GM18870 (cell line): Measurements from ENCODE around the gene GLRX5.
"Not testable (repeated sequence)": the region's sequence is repeated elsewhere in the genome, so short reads cannot be mapped to it uniquely, and the experiment has no call there.

Experiments used
- ATAC-seq: cut with Tn5 transposase; IDR thresholded peaks from one replicate; pipeline ENCODE4 v1.9.1; 2021; ENCODE audit warnings: moderate library complexity; ENCODE audit not compliant: unreplicated experiment

Gene GLRX5

DNA sequence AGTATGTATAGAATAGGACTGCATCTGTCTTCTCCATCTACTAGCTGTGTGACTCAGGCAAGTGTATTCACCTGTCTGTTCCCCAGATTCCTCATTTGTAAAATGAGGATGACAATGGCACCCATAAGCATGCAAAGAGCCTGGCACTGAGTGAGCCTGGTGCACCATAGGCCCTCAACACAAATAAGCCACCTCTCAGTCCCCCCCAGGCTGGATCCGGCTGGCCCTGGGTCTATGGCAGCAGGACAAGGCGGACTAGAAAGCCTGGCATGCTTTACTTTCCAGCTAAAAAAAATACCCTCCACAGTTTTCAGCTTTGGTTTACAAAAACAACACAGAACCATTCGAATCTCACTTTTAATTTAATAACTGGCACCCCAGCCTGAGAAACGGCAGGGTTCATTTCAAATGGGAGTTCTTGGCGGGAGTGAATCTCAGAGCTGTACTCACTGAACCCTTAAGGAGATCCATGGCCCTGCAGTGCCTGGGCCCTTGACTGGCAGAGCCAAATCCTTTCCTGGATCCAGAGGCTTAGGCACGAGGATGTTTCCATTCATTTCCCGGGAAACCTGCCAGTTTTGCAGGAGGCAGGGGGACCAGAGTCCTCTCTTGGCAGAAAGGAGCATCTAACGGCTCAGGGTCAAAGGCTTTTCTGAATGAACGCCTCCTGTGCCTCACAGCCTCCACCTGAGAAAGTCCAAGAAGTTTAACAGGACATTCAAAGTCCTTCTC lies 36.1 kb upstream of the GLRX5 start:
- no peak for ATAC-seq

DNA sequence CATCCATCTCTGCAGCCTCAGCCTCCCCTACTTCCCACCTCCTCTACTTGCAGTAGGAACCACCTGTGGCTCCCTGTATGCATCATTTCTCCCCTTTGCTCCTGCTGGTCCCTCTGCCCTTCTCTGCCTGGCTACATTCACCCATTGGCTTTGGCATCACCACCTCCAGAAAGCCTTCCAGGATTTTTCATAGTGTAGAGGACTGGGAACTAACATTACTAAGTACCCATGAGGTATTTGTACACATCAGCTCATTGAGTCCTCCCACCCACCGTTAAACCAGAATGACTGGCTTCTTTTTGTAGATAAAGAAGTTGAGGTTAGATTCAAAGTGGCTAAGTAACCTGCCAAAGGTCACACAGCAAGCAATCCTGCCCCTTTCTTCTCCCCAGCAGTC lies 35.5 kb upstream of the GLRX5 start:
- ATAC-seq, result no peak

DNA sequence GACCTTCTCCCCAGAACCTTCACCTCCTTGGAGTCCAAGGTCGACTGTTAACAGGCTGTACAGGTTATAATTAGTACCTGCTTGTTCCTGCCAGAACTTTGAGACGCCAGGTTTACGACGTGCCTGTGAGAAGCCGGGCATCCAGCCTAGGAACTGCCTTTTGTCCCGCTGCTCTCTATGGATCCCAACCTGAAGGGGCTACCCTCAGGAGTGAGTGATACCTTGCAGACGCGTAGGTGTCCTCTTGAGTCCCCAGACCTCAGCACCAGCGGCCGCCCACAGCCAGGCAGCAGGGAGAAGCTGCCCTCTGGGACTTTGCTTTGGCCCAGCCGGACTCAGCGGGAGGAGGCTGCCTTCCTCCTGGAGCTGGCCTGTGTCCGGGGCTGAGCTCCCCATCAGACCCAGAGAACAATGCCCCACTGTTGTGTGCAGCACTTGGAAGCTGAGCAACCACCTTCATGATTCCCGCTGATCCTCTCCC lies 34.6 kb upstream of the GLRX5 start:
- no peak for ATAC-seq

DNA sequence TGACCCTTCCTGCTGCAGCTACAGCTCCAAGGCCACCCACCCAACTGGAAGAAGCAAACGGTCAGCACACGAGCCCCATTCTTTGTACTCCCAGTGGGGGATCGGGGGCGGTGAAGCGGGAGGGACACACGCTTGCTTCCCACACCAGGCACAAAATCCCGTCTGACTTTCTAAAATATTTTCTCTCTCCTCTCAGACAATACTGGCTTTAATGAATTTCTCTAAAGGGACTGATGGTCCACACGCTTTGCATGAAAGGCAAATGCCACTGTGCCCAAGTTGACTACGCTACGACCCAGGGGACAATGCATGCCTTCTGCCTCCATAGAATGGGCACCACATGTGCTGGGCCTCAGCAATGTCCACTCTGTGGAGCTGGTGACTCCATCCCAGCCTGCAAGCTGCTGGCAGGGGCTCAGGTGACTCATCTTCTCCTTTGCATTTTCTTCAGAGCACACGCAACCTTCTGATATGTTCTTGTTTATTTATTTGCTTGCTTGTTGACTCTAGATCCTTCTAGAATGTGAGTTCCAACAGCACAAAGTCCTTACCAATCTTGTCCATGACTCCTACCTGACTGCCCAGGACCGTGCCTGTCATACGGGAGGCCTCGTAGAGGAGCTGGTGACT lies 34.0 kb upstream of the GLRX5 start:
- ATAC-seq, result no peak

DNA sequence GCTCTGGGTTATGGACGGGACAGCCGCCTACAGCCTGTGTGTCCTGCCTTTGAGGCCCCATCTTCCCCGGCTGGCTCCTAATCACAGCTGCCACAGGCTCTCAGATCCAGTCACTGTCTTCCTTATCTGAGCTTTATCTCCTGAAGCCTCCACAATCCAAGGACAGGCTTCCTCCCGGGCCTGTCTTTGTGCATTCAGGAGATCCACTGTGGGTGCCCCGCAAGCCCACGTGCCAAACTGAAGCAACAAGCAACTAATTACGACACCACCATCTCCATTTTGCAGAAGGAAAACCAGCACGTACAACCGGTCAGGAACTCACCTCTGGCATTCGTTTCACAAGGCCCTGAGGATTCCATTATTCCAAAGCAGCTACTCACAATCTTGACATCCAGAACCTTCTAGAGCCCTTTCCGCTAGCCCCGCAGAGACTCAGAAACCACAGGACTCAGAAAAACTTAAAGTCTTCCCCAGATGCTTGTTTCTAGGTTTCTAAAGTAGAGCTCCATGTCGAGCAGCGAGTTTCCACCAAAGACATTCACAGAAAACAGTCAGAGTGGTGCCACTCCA lies 32.4 kb upstream of the GLRX5 start:
- ATAC-seq, result no peak

DNA sequence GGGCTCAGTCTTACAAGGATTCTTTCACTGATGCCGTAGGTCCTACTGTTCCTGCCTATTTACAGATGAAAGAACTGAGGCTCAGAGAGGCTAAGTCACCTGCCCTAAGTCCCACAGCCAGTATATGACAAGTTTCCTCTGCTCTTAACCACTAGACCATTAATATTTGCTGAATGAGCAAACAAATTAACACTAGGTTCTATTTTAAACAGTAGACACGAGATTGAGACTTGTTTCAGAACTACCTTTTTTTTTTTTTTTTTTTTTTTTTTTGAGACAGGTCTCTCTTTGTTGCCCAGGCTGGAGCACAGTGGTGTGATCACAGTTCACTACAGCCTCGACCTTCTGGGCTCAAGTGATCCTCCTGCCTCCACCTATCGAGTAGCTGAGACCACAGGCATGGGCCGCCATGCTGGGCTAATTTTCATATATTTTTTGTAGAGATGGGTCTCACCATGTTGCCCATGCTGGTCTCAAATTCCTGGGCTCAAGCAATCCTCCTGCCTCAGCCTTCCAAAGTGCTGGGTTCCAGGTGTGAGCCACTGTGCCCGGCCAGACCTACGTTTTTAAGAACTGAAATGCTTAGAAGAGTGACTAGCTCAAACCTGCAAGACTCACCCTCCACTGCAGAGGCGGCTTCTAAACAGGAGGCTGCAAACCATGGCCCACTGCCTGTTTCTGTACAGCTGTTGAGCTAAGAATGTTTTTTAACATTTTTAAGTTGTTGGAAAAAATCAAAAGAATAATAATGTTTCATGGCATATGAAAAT lies 31.3 kb upstream of the GLRX5 start:
- ATAC-seq, result peak; percentile 67

DNA sequence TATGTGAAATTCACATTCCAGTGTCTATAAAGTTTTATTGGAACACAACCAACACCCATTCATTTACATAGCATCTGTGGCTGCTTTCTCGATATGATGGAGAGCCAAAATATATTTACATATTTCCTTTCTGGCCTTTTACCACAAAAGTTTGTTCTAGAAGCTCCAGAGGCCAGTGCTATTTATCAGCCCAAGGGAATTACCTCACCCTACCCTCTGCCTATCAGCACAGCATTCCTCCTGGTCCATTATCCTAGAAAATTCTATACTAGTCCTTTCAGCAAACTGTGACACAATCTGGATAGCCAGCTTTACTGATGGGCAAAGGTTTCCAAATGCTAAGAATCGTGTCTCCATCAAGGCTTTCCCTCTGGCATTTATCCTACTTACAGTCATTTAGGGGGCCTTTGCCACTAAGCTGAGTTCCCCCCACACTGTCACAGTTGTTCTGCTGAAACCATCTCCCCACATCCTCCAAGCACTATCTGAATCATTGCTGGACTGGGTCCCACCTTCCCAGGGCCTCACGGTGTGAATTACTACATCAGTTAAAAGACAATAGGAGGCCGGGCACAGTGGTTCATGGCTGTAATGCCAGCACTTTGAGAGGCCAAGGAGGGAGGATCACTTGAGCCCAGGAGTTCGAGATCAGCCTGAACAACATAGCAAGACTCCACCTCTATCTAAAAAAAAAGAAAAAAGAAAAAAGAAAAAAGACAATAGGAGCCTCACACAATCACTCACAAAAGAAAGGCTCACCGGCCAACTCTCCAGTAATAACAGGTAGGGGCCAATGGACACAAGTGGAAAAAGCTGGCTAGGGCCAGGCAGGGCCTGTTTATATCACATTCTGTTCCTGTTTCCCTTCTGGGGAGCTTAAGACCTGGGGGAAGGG lies 30.5 kb upstream of the GLRX5 start:
- ATAC-seq, result no peak

DNA sequence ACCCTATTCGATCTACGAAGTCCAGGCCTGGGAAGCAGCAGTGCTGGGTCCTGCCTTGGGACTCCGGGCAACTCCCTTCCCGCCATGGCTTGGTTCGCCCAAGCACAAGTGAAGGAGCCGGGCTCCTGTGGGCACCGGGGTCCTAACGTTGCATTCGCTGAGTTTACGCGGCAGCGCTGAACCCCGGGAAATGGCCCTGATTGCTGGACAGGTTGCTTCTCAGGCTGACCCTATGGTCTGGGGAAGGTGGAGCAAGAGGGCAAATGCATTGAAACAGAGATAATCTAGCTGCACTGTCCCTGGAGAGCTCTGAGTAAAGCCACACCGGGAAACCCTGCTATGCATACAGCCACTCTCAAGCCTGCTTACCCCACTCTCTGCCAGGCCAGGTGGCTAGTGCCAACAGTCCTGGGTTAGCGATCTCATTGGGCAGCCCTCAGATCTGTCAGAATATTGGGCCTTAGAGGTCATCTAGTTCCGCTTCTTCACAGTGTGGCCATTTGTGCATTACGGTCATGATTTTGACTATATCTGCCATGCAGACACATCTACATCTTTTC lies 29.7 kb upstream of the GLRX5 start:
- ATAC-seq, result no peak

DNA sequence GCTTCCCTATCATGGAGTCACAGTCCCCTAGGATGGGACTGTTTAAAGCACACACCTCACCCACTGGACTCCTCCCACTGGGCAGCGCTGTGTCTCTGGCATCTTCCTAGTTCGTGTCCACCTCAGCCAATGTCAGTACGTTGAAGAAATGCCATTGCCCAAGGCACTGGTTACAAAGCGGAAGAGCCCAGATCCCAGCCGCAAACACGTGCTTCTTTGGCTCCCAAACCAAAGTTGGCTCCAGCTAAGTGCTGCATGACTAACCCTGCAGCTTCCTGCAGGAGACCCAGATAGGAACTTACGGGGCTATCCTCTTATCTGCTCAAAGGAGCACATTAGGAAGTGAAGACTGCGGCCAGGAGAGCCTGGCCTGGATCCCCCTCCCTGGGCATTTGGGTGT lies 27.7 kb upstream of the GLRX5 start:
- no peak for ATAC-seq

DNA sequence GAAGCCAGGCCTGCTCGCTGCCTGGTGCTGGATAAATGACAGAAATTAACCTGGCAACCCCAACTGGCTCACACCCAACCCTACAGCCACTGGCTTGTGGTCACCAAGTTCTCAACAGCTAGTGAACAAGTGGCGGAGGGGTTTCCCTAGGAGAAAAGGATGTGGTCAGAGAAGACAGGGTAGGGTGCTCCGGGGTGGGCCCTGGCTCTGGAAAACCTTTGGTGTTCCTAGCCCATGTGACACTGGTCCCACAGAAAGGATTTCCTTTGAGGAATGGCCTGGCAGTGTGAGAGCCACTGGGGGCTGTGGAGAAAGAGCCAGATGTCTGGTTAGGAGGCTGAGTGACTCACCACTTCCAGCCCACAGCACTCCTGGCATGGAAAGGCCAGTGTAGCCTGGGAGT lies 27.1 kb upstream of the GLRX5 start:
- ATAC-seq, result no peak

DNA sequence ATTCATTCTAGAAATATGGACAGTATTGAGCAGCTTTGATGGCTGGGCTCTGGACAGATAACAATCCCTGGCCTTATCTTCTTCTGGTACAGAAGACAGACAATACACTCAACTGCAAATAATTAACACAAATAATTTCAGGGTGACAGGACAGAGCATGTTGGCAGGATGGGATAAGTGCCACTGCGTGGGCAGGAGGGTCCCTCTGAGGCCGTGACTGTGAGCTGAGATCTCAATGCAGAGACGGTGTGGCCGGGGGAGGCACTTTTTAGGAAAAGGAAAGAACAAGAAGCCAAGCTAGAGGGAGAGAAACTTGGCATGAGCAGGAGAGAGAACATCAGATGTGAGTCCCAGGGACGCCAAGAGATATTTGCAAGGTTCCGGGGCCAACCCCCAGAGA lies 26.5 kb upstream of the GLRX5 start:
- no peak for ATAC-seq

DNA sequence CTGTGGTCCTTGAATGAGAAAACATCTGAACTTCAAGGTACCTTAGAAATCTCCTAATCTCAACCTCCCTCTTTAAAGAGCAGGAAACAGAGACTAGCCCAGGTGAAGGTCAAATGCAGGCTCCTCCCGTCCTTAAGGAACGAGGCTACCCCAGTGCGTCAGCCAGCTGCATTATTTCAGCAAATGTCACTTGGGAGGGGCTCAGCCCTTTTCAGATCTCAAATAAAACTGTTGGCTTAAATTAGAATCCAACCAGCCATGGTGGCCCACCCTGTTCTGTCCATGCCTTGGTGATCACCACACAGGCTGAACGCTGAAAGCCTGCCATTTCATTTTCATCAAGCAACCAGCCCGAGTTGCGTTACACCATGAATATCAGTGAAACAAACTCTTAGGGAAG lies 25.4 kb upstream of the GLRX5 start:
- ATAC-seq, result no peak

DNA sequence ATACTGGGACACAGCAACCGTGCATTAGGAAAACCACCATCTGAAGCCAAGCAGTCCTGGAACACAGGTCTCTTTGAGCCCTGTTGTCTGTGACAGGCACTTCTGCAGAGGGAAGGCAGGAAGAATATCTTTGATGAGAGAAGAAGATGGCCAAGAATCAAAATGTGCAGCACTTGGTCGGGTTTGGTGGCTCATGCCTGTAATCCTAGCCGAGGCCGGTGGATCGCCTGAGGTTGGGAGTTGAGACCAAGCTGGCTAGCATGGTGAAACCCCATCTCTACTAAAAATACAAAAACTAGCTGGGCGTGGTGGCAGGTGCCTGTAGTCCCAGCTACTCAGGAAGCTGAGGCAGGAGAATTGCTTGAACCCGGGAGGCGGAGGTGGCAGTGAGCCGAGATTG lies 24.5 kb upstream of the GLRX5 start:
- ATAC-seq, result not testable (repeated sequence)

DNA sequence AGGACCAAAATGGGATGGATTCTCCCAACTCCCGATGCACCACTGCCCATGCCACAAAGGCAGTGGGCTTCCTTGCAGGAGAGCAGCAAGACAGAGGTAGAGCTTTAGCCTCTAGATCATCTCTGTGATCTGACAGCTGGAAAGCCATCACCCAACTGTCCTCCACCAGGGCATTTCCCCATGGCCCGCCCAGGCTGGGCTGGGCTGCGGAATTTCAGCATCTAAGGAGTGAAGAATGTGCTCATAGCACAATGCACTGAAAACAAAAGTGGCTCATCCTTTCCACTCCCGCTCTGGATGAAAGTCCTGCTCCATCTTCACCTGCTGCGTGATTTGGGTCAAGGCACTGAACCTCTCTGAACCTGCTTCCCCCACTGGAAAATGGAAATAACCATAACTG lies 24.0 kb upstream of the GLRX5 start:
- no peak for ATAC-seq

DNA sequence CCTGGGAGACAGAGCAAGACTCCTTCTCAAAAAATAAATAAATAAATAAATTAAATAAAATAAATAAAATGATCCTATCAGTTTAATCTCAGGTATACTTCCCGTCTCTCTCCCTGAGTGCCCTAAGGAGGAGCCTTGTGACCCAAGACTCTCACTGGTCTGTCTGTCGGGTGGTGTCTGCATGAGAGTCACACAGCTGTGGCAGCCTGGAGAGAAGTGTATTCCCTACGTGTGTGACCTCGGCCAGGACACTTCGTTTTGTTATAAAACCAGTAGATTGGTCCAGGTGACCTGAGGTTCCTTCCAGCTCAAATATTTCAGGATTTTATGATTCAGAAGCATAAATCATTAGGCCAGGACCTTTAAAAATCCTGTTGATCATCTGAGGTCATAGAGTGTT lies 23.2 kb upstream of the GLRX5 start:
- no peak for ATAC-seq

DNA sequence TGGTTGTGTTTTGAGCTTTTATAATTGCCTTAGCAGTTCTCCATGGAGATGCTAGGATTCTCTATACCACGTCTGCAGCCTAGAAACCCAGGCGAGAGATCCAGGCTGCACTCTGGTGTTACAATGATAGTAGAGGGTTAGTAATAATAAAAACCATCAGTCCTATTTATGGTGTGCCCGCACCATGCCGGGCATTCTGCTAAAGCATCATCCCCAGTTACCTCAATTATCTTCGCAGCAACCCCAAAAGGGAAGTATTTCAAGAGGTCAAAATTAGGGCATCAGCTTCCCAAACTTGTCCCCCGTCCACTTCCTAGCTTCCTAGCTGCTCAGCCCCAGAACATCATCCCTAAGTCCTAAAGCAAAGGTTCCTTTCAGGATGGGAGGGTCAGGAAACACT lies 21.6 kb upstream of the GLRX5 start:
- no peak for ATAC-seq

DNA sequence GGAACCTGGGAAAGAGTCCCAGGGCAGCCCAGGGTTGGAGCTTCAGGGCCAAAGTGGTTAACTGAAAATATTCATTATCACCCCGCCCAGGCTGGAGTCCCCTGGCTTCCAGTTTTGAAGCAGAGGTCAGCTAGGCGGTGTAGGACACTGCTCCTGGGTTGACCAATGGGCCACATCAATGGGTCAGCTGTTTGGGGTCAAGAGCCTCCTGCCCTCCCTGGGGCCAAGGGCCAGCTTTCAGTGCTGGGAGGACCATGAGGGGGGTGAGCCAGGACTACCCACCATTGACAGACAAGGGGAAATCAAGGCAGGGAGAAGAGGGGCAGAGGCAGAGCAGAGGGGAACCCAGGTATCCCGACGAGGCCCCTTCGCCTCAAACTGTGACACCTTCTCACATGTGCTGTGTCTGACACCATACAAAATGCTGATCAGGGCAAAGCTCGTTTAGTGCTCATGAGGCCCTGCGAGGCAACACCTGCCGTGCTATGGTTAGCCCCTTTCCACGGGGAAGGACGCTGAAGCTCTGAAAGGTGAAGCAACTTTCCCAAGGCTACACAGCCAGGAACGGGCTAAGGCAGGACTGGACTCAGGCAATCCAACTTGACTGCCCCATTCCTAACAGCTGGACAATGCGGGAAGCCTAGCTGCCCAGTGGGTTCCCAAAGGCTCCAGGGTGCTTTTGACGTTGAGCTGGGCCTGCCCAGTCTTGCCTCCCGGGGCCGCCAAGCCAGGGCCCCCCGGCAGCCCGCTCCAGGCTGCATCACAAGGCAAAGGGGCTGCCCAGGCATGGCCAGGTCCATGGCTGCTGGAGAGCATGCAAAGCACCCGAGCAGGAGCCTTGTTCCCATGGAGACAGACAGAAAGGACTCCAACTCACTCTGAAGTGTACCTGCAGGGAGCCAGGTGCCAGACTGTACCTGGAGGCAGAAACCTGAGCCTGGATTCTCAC lies 20.4 kb upstream of the GLRX5 start:
- ATAC-seq, result no peak

DNA sequence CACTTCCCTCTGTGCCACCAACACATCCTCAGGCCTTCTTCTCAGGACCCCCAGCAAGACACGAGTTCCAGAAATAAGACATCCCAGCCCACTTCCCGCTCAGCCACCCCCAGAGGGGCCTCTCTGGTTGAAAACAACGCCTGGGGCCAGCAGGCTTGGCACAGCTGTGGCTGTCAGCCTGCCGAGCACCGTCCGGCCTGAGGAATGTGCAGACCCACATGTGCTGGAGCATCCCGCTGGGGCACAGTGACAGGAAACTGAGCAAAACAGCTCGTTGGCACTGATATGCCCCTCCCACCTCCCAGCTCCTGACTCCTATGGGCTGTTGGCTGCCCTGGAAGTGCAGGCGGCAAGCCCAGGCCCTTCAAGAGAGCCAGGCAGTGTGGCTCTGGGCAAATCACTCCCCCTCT lies 19.8 kb upstream of the GLRX5 start:
- ATAC-seq, result no peak
